ENCODE data around the gene MLLT1.

The MLLT1 gene

GRCh38 chr19:6185093-6185834, 94.5 kb downstream of the MLLT1 start:
- TF ChIP-seq REST (IDR thresholded peaks at IDR 0.05; ENCODE audit: insufficient read depth in 1 of 2, low read depth in 2 of 2, low read length in 2 of 2) (no peak), FOXP2 (optimal IDR thresholded peaks at IDR 0.05; ENCODE audit: borderline replicate concordance, extremely low read depth, extremely low read length, insufficient read depth) (no peak), SIN3A (IDR thresholded peaks at IDR 0.05; ENCODE audit: borderline replicate concordance, insufficient read depth, low read length) (no peak), TAF1 (IDR thresholded peaks at IDR 0.05; ENCODE audit: borderline replicate concordance, insufficient read depth, low read length) (no peak), POLR2AphosphoS5 (IDR thresholded peaks at IDR 0.05; ENCODE audit: low read depth, low read length) (no peak)

GRCh38 chr19:6181119-6181518, 98.7 kb downstream of the MLLT1 start:
- TF ChIP-seq TAF1 (IDR thresholded peaks at IDR 0.05; ENCODE audit: borderline replicate concordance, insufficient read depth, low read length), result no peak

GRCh38 chr19:6173190-6173589, 106.6 kb downstream of the MLLT1 start:
- TF ChIP-seq REST (IDR thresholded peaks at IDR 0.05; ENCODE audit: insufficient read depth in 1 of 2, low read depth in 2 of 2, low read length in 2 of 2) (no peak), FOXP2 (optimal IDR thresholded peaks at IDR 0.05; ENCODE audit: borderline replicate concordance, extremely low read depth, extremely low read length, insufficient read depth) (no peak), SIN3A (IDR thresholded peaks at IDR 0.05; ENCODE audit: borderline replicate concordance, insufficient read depth, low read length) (no peak), TAF1 (IDR thresholded peaks at IDR 0.05; ENCODE audit: borderline replicate concordance, insufficient read depth, low read length) (no peak), POLR2AphosphoS5 (IDR thresholded peaks at IDR 0.05; ENCODE audit: low read depth, low read length) (no peak)

GRCh38 chr19:6172074-6172863, 107.5 kb downstream of the MLLT1 start:
- TF ChIP-seq SIN3A (IDR thresholded peaks at IDR 0.05; ENCODE audit: borderline replicate concordance, insufficient read depth, low read length), result no peak
- TF ChIP-seq TAF1 (IDR thresholded peaks at IDR 0.05; ENCODE audit: borderline replicate concordance, insufficient read depth, low read length), result no peak
- TF ChIP-seq REST (IDR thresholded peaks at IDR 0.05; ENCODE audit: insufficient read depth in 1 of 2, low read depth in 2 of 2, low read length in 2 of 2), result no peak
- TF ChIP-seq FOXP2 (optimal IDR thresholded peaks at IDR 0.05; ENCODE audit: borderline replicate concordance, extremely low read depth, extremely low read length, insufficient read depth), result no peak
- no peak for TF ChIP-seq POLR2AphosphoS5 (IDR thresholded peaks at IDR 0.05; ENCODE audit: low read depth, low read length)

- TF ChIP-seq FOXP2 (optimal IDR thresholded peaks at IDR 0.05; ENCODE audit: borderline replicate concordance, extremely low read depth, extremely low read length, insufficient read depth), result no peak
- no peak for TF ChIP-seq SIN3A (IDR thresholded peaks at IDR 0.05; ENCODE audit: borderline replicate concordance, insufficient read depth, low read length)
- TF ChIP-seq TAF1 (IDR thresholded peaks at IDR 0.05; ENCODE audit: borderline replicate concordance, insufficient read depth, low read length), result no peak
- TF ChIP-seq POLR2AphosphoS5 (IDR thresholded peaks at IDR 0.05; ENCODE audit: low read depth, low read length), result no peak
- no peak for TF ChIP-seq REST (IDR thresholded peaks at IDR 0.05; ENCODE audit: insufficient read depth in 1 of 2, low read depth in 2 of 2, low read length in 2 of 2)
These were observed 112.7 kb downstream of the MLLT1 start for GRCh38 chr19:6167115-6167514.
